Panc1 (cell line): ENCODE data around the gene GMPR.

Experiments
- CTCF ChIP-seq: fragments of 450-650 bp; IDR thresholded peaks from 2 replicates; pipeline ENCODE4 v1.5.1; 2017; ENCODE audit warnings: mild to moderate bottlenecking
- POLR2AphosphoS5 ChIP-seq: IDR thresholded peaks from 2 replicates; pipeline ENCODE4 v1.6.1; 2012; ENCODE audit warnings: mild to moderate bottlenecking, low read depth, low read length, moderate library complexity
- SIN3A ChIP-seq: IDR thresholded peaks from 2 replicates; pipeline ENCODE4 v1.6.1; 2012; ENCODE audit warnings: low read depth, mild to moderate bottlenecking, low read length, moderate library complexity, borderline replicate concordance; ENCODE audit not compliant: insufficient read depth
- TCF7L2 ChIP-seq: IDR thresholded peaks from 2 replicates; pipeline ENCODE4 v1.6.1; 2011; ENCODE audit warnings: mild to moderate bottlenecking, low read depth, low read length, inconsistent platforms

GRCh38 chr6:16244446-16244845 lies 6.1 kb downstream of the GMPR start:
- TF ChIP-seq CTCF (no peak), POLR2AphosphoS5 (no peak), SIN3A (no peak), TCF7L2 (no peak)
